ENCODE results near the gene HBA2. TPM values are rescaled to one million over a fixed set of nuclear protein-coding genes. Genes with fewer than 3 reads are reported as not detected.
"Not testable (repeated sequence)": the region's sequence is repeated elsewhere in the genome, so short reads cannot be mapped to it uniquely, and the experiment has no call there.

Gene HBA2
- polyA plus RNA-seq, 3 donors, result 753 to 1,397 (median 1,145) TPM

- no peak for DNase-seq
Measured at GRCh38 chr16:149024-149660, 23.5 kb upstream of the HBA2 start.

GRCh38 chr16:152141-153128 lies 20.2 kb upstream of the HBA2 start, which contains the start of gene HBZ:
Gene HBZ, plus strand, starts transcription at chr16:152644. Its CDS starts 266 bp downstream, at chr16:152910.
- DNase-seq, result no peak

- not testable (repeated sequence) for DNase-seq
Measured at GRCh38 chr16:153129-153521, 19.6 kb upstream of the HBA2 start.

DNA sequence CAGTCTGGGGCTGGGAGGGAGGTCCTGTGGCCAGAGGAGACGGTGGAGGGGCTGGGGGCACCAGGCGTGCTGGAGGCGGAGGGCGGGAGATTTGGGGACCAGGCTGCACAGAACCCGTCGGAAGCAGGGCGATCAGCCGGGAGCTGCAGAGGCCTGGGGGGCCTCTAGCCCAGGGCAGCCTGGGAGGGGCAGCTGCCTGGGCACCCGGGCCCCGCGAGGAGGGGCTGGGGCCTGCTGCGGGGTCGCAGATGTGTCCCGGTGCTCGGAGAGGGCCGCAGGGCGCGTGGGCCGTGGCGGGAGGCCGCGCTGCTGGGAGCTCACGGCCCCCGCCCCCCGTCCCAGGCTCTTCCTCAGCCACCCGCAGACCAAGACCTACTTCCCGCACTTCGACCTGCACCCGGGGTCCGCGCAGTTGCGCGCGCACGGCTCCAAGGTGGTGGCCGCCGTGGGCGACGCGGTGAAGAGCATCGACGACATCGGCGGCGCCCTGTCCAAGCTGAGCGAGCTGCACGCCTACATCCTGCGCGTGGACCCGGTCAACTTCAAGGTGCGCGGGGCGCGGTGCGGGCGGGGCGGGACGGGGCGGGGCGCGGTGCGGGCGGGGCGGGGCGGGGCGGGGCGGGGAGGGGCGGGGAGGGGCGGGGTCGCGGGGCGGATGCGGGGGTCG lies 19.0 kb upstream of the HBA2 start:
- not testable (repeated sequence) for DNase-seq

DNA sequence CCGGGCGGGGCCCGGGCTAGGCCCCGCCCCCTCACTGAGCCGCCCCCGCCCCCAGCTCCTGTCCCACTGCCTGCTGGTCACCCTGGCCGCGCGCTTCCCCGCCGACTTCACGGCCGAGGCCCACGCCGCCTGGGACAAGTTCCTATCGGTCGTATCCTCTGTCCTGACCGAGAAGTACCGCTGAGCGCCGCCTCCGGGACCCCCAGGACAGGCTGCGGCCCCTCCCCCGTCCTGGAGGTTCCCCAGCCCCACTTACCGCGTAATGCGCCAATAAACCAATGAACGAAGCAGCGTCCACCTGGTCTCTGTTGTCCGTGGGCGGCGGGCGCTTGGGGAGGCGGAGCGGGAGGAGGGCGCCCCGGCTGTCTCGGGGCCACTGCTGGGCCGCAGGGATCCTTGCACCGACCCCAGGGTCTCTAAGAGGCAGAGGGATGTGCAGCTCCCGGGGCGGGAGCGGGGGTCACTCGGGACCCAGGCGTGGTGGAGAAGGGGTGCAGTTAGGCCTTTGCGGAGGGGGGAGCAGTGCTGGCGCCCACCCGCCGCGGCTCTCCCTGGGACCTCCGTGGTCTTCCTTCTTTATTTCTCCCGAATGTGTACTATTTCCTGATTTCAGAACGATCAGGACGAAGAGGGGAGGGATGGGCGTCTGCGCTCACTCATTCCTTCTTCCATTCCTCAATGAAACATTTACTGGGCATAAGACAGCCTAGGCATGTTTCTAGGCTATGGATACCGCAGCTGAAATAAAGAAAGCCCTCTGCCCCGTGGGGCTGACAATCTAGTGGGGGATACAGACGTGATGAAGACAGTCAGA lies 18.3 kb upstream of the HBA2 start:
- no peak for DNase-seq

GRCh38 chr16:155031-155398 lies 17.7 kb upstream of the HBA2 start:
- DNase-seq, result no peak

DNA sequence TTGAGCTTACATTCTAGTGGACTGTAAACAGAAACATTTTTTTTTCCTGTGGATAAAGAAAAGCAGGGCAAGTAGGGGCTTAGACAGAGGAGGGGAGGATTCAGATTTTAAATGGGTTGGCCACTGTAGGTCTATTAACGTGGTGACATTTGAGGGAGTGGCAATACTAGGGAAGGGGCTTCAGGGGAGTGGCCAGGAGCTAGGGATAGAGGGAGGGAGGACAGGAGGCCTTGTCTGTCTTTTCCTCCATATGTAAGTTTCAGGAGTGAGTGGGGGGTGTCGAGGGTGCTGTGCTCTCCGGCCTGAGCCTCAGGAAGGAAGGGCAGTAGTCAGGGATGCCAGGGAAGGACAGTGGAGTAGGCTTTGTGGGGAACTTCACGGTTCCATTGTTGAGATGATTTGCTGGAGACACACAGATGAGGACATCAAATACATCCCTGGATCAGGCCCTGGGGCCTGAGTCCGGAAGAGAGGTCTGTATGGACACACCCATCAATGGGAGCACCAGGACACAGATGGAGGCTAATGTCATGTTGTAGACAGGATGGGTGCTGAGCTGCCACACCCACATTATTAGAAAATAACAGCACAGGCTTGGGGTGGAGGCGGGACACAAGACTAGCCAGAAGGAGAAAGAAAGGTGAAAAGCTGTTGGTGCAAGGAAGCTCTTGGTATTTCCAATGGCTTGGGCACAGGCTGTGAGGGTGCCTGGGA lies 13.4 kb upstream of the HBA2 start:
- DNase-seq, result no peak

- DNase-seq, result not testable (repeated sequence)
Measured at GRCh38 chr16:160242-160641, 12.4 kb upstream of the HBA2 start.

GRCh38 chr16:160691-161190 lies 11.9 kb upstream of the HBA2 start:
- no peak for DNase-seq

- DNase-seq, result no peak
Measured at GRCh38 chr16:162271-162991, 10.2 kb upstream of the HBA2 start.

GRCh38 chr16:163139-163538 lies 9.5 kb upstream of the HBA2 start:
- DNase-seq, result not testable (repeated sequence)

GRCh38 chr16:163696-164095 lies 9.0 kb upstream of the HBA2 start:
- not testable (repeated sequence) for DNase-seq

- not testable (repeated sequence) for DNase-seq
Measured at GRCh38 chr16:164134-164823, 8.4 kb upstream of the HBA2 start.

DNA sequence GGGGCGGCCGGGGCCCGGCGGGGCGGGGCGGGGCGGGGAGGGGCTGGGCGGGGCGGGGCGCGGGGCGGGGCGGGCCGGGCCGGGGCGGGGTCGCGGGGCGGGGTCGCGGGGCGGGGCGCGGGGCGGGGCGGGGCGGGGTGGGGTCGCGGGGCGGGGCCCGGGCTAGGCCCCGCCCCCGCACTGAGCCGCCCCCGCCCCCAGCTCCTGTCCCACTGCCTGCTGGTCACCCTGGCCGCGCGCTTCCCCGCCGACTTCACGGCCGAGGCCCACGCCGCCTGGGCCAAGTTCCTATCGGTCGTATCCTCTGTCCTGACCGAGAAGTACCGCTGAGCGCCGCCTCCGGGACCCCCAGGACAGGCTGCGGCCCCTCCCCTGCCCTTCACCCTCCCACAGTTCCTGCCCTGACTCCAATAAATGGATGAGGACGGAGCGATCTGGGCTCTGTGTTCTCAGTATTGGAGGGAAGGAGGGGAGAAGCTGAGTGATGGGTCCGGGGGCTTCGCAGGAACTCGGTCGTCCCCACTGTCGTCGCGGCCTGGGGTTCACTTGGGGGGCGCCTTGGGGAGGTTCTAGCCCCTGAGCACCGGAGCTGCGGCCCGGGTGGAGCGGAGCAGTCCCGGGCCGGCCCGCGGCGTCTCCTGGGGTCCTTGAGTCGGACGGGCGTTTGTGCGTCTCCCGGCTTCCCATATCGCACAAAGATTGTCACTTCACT lies 7.7 kb upstream of the HBA2 start:
- no peak for DNase-seq

DNA sequence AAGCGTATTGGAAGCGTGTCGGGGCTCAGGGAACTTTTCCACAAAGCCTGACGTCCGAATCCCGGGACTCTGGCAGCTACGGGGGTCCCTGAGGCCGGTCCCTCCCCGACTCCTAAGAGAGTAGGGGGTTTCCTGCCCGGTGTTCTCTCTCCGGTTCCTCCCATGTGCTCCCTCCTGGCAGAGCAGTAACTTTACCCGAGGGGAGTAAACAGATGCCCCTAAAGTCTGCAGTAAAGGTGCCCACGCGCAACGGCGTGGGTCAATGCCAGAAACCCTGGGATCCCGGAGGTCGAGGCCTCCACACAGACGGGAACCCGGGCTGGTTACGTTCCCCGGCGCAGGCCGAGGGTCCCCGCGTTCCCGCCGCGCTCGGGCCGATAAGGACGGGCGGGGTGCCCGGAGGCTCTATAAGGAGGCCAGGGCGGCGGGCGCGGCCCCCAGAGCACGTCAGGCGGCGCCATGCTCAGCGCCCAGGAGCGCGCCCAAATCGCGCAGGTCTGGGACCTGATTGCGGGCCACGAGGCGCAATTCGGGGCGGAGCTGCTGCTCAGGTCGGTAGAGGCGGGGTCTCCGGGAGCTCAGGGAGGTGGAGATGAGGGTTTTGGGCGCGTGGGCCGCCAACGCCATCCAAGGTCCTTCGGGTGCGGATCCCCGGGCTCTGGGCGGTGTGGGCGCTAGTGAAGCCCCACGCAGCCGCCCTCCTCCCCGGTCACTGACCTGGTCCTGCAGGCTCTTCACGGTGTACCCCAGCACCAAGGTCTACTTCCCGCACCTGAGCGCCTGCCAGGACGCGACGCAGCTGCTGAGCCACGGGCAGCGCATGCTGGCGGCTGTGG lies 6.9 kb upstream of the HBA2 start, which contains the start of gene HBM:
HBM (plus strand) TSS at position 440 of the 836 bp plus-strand sequence; CDS start at position 460, 20 bp downstream.
- no peak for DNase-seq

DNA sequence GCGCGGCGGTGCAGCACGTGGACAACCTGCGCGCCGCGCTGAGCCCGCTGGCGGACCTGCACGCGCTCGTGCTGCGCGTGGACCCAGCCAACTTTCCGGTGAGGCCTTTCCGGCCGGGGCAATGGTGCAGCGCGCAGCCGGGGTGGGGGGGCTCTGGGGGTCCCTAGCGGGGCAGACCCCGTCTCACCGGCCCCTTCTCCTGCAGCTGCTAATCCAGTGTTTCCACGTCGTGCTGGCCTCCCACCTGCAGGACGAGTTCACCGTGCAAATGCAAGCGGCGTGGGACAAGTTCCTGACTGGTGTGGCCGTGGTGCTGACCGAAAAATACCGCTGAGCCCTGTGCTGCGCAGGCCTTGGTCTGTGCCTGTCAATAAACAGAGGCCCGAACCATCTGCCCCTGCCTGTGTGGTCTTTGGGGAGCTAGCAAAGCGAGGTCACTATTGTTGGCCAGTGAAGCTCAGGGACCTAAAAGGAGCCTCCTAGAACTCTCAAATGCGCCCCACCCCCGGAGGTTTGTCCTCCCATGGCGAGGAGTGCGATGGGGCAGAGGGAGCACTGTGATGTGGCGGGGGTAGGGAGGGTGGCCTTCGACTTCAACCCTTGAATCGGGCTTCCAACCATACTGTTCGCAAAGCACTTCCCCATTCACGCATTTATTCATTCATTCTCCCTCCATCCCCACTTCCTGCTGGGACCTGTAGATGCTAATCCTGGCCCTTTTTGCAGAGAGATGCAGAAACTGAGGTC lies 6.1 kb upstream of the HBA2 start:
- no peak for DNase-seq

Measured in renal pelvis (tissue), 4 donors.